Mesothelial cell of epicardium (in vitro differentiated cells): ENCODE data around the gene ODC1. TPM values are rescaled to one million over a fixed set of nuclear protein-coding genes. Genes with fewer than 3 reads are reported as not detected.
A peak's percentile ranks its signal among the peaks of the same experiment; 100 is the strongest.

Source experiments
- DNase-seq, 2 experiments: peaks; one replicate each; pipeline ENCODE4 v3.0.0; 2021; ENCODE audit warnings: low spot score in 2 of 2; ENCODE audit not compliant: unreplicated experiment in 2 of 2
- H3K27ac Mint-ChIP-seq: 2 replicates; pipeline ENCODE4 v1.8.0; 2021; ENCODE audit warnings: mixed read lengths
- H3K27me3 Mint-ChIP-seq: 2 replicates; pipeline ENCODE4 v1.8.0; 2021; ENCODE audit warnings: low read depth, mixed read lengths
- H3K36me3 Mint-ChIP-seq: 2 replicates; pipeline ENCODE4 v1.8.0; 2021; ENCODE audit warnings: mixed read lengths
- H3K4me1 Mint-ChIP-seq: 2 replicates; pipeline ENCODE4 v1.8.0; 2021; ENCODE audit warnings: mixed read lengths
- H3K4me3 Mint-ChIP-seq: 2 replicates; pipeline ENCODE4 v1.8.0; 2021; ENCODE audit warnings: mild to moderate bottlenecking, moderate library complexity, mixed read lengths
- H3K9me3 Mint-ChIP-seq: 2 replicates; pipeline ENCODE4 v1.8.0; 2021; ENCODE audit warnings: mixed read lengths
- CTCF ChIP-seq: fragments of 200-600 bp; sonication (generic); IDR thresholded peaks from one replicate; pipeline ENCODE4 v1.5.0; 2021; ENCODE audit warnings: antibody characterized with exemption; ENCODE audit not compliant: unreplicated experiment
- total RNA-seq: library from RNA; stranded (reverse); gene quantifications from 3 replicates; pipeline ENCODE4 v1.2.1, GENCODE V29; 2021

Gene ODC1
- total RNA-seq, 1 donor from 2014 or later, result 148 TPM

DNA sequence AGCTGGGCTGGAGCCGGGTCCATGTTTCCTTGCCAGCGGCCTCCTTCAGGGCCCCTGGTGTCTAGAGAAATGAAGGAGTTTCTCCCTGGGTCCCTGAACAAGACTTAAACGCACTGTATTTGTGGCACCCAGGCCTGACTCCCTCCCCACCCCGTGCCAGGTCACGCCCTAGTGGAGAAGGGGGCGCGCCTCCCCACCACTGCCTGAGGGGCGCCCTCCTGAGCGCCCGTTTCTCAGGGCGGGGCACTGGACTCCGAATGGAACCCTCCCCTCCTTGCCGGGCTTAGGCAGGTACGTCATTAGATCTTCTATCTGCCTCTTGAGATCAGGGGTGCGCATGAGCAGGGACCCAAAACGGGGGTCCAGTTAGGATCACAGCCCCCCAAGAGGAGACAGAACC, 16.3 kb downstream of the ODC1 start:
- Mint-ChIP-seq H3K9me3 (no peaks in the 10 kb centered on the region), H3K4me1 (peaks cover 12% of the 10 kb centered on the region), H3K27me3 (peaks cover 3% of the 10 kb centered on the region), H3K36me3 (peaks cover 4% of the 10 kb centered on the region), H3K4me3 (peak overlapping the region; percentile 55), H3K27ac (no peak overlapping the region)
- DNase-seq, result no peak
- TF ChIP-seq CTCF, result no peak

- no peak overlapping the region for H3K4me3 Mint-ChIP-seq
- peaks cover 3% of the 10 kb centered on the region for H3K27me3 Mint-ChIP-seq
- DNase-seq, result no peak
- peaks cover 12% of the 10 kb centered on the region for H3K4me1 Mint-ChIP-seq
- H3K27ac Mint-ChIP-seq, result no peak overlapping the region
- TF ChIP-seq CTCF, result no peak
- H3K36me3 Mint-ChIP-seq, result peaks cover 4% of the 10 kb centered on the region
- no peaks in the 10 kb centered on the region for H3K9me3 Mint-ChIP-seq
Observed at GRCh38 chr2:10430886-10431622, 17.1 kb downstream of the ODC1 start.

- DNase-seq, result no peak
- H3K36me3 Mint-ChIP-seq, result peaks cover 4% of the 10 kb centered on the region
- H3K27me3 Mint-ChIP-seq, result peaks cover 3% of the 10 kb centered on the region
- no peak overlapping the region for H3K27ac Mint-ChIP-seq
- no peak overlapping the region for H3K4me3 Mint-ChIP-seq
- TF ChIP-seq CTCF, result no peak
- H3K4me1 Mint-ChIP-seq, result peaks cover 11% of the 10 kb centered on the region
- H3K9me3 Mint-ChIP-seq, result no peaks in the 10 kb centered on the region
Observed at GRCh38 chr2:10428924-10429323, 19.2 kb downstream of the ODC1 start.

DNA sequence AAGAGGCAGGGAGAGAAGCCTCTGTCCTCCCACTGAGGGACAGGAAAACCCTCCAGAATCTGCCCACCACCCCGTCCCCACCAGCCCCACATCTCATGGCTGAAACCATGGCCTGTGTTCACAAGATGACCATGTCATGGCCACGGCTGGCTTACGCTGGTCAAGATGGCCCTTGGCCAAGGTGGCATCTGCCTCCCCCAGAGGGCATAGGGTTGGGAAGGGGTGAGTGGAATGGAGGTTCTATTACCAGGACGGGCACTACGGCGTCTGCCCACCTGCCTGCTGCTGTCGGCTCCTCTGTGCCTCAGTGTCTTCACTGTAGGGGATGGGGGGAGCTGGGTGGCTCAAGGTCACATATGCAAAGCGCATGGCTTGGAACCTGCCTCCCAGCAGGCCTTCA, 19.8 kb downstream of the ODC1 start:
- Mint-ChIP-seq H3K9me3 (no peaks in the 10 kb centered on the region), H3K4me1 (peaks cover 11% of the 10 kb centered on the region), H3K27ac (no peak overlapping the region), H3K36me3 (peaks cover 4% of the 10 kb centered on the region), H3K27me3 (peaks cover 3% of the 10 kb centered on the region), H3K4me3 (no peak overlapping the region)
- no peak for TF ChIP-seq CTCF
- no peak for DNase-seq

- Mint-ChIP-seq H3K36me3 (peaks cover 4% of the 10 kb centered on the region), H3K4me3 (no peak overlapping the region), H3K27ac (peak overlapping the region; percentile 51), H3K9me3 (no peaks in the 10 kb centered on the region), H3K27me3 (peaks cover 3% of the 10 kb centered on the region), H3K4me1 (peaks cover 9% of the 10 kb centered on the region)
- DNase-seq, result no peak
- TF ChIP-seq CTCF, result no peak
Observed at GRCh38 chr2:10427618-10427949, 20.5 kb downstream of the ODC1 start.
